ENCODE data around the gene ANGPT4.

ANGPT4 gene

GRCh38 chr20:826695-827323 is 89.3 kb downstream of the ANGPT4 start:
- DNase-seq (ENCODE audit: insufficient read length, low spot score) (no peak), FAIRE-seq (no peak)
- TF ChIP-seq POLR2AphosphoS5 (IDR thresholded peaks at IDR 0.05; ENCODE audit: low read depth, low read length) (no peak), PAX5 (IDR thresholded peaks at IDR 0.05; ENCODE audit: insufficient read depth, low read length, severe bottlenecking) (no peak), POLR2A (IDR thresholded peaks at IDR 0.05; ENCODE audit: low read depth, low read length) (no peak), POU2F2 (IDR thresholded peaks at IDR 0.05; ENCODE audit: low read depth, low read length) (no peak), TAF1 (IDR thresholded peaks at IDR 0.05; ENCODE audit: low read depth, low read length) (no peak), SPI1 (IDR thresholded peaks at IDR 0.05; ENCODE audit: low read depth, low read length) (no peak)

- no peak for TF ChIP-seq PAX5 (IDR thresholded peaks at IDR 0.05; ENCODE audit: insufficient read depth, low read length, severe bottlenecking)
- TF ChIP-seq TAF1 (IDR thresholded peaks at IDR 0.05; ENCODE audit: low read depth, low read length) = no peak
- TF ChIP-seq SPI1 (IDR thresholded peaks at IDR 0.05; ENCODE audit: low read depth, low read length) = no peak
- TF ChIP-seq POLR2A (IDR thresholded peaks at IDR 0.05; ENCODE audit: low read depth, low read length) = no peak
- TF ChIP-seq POLR2AphosphoS5 (IDR thresholded peaks at IDR 0.05; ENCODE audit: low read depth, low read length) = no peak
- TF ChIP-seq POU2F2 (IDR thresholded peaks at IDR 0.05; ENCODE audit: low read depth, low read length) = no peak
- no peak for DNase-seq (ENCODE audit: insufficient read length, low spot score)
- no peak for FAIRE-seq
These were observed 90.3 kb downstream of the ANGPT4 start for GRCh38 chr20:825710-826421.

- FAIRE-seq = no peak
These were observed 91.2 kb downstream of the ANGPT4 start for GRCh38 chr20:824916-825315.

GRCh38 chr20:824490-824889 is 91.6 kb downstream of the ANGPT4 start:
- TF ChIP-seq POLR2AphosphoS5 (IDR thresholded peaks at IDR 0.05; ENCODE audit: low read depth, low read length) (no peak), PAX5 (IDR thresholded peaks at IDR 0.05; ENCODE audit: insufficient read depth, low read length, severe bottlenecking) (no peak), POLR2A (IDR thresholded peaks at IDR 0.05; ENCODE audit: low read depth, low read length) (no peak), POU2F2 (IDR thresholded peaks at IDR 0.05; ENCODE audit: low read depth, low read length) (no peak), TAF1 (IDR thresholded peaks at IDR 0.05; ENCODE audit: low read depth, low read length) (no peak), SPI1 (IDR thresholded peaks at IDR 0.05; ENCODE audit: low read depth, low read length) (no peak)
- DNase-seq (ENCODE audit: insufficient read length, low spot score) = no peak
- no peak for FAIRE-seq

More at GRCh38 chr20:824916-825315, 91.2 kb downstream of the ANGPT4 start:
- TF ChIP-seq SPI1 (IDR thresholded peaks at IDR 0.05; ENCODE audit: low read depth, low read length) (no peak), POLR2AphosphoS5 (IDR thresholded peaks at IDR 0.05; ENCODE audit: low read depth, low read length) (no peak), TAF1 (IDR thresholded peaks at IDR 0.05; ENCODE audit: low read depth, low read length) (no peak)
- DNase-seq (ENCODE audit: insufficient read length, low spot score) = no peak

- no peak for FAIRE-seq
- DNase-seq (ENCODE audit: insufficient read length, low spot score) = no peak
- TF ChIP-seq POLR2AphosphoS5 (IDR thresholded peaks at IDR 0.05; ENCODE audit: low read depth, low read length) (no peak), TAF1 (IDR thresholded peaks at IDR 0.05; ENCODE audit: low read depth, low read length) (no peak), POLR2A (IDR thresholded peaks at IDR 0.05; ENCODE audit: low read depth, low read length) (no peak), PAX5 (IDR thresholded peaks at IDR 0.05; ENCODE audit: insufficient read depth, low read length, severe bottlenecking) (no peak), SPI1 (IDR thresholded peaks at IDR 0.05; ENCODE audit: low read depth, low read length) (no peak), POU2F2 (IDR thresholded peaks at IDR 0.05; ENCODE audit: low read depth, low read length) (no peak)
These were observed 92.6 kb downstream of the ANGPT4 start for GRCh38 chr20:823574-823902.

GRCh38 chr20:822651-823573 is 93.2 kb downstream of the ANGPT4 start:
- TF ChIP-seq PAX5 (IDR thresholded peaks at IDR 0.05; ENCODE audit: insufficient read depth, low read length, severe bottlenecking) (no peak), TAF1 (IDR thresholded peaks at IDR 0.05; ENCODE audit: low read depth, low read length) (no peak), POLR2AphosphoS5 (IDR thresholded peaks at IDR 0.05; ENCODE audit: low read depth, low read length) (no peak), POU2F2 (IDR thresholded peaks at IDR 0.05; ENCODE audit: low read depth, low read length) (no peak), SPI1 (IDR thresholded peaks at IDR 0.05; ENCODE audit: low read depth, low read length) (no peak), POLR2A (IDR thresholded peaks at IDR 0.05; ENCODE audit: low read depth, low read length) (no peak)
- FAIRE-seq (no peak), DNase-seq (ENCODE audit: insufficient read length, low spot score) (no peak)

GRCh38 chr20:821731-822065 is 94.4 kb downstream of the ANGPT4 start:
- FAIRE-seq (no peak), DNase-seq (ENCODE audit: insufficient read length, low spot score) (no peak)
- no peak for TF ChIP-seq TAF1 (IDR thresholded peaks at IDR 0.05; ENCODE audit: low read depth, low read length)
- TF ChIP-seq POLR2AphosphoS5 (IDR thresholded peaks at IDR 0.05; ENCODE audit: low read depth, low read length) = no peak
- no peak for TF ChIP-seq POU2F2 (IDR thresholded peaks at IDR 0.05; ENCODE audit: low read depth, low read length)
- no peak for TF ChIP-seq POLR2A (IDR thresholded peaks at IDR 0.05; ENCODE audit: low read depth, low read length)
- no peak for TF ChIP-seq PAX5 (IDR thresholded peaks at IDR 0.05; ENCODE audit: insufficient read depth, low read length, severe bottlenecking)
- no peak for TF ChIP-seq SPI1 (IDR thresholded peaks at IDR 0.05; ENCODE audit: low read depth, low read length)

GRCh38 chr20:821046-821730 is 94.9 kb downstream of the ANGPT4 start:
- no peak for FAIRE-seq
- no peak for TF ChIP-seq POU2F2 (IDR thresholded peaks at IDR 0.05; ENCODE audit: low read depth, low read length)
- no peak for TF ChIP-seq POLR2AphosphoS5 (IDR thresholded peaks at IDR 0.05; ENCODE audit: low read depth, low read length)
- no peak for TF ChIP-seq SPI1 (IDR thresholded peaks at IDR 0.05; ENCODE audit: low read depth, low read length)
- TF ChIP-seq POLR2A (IDR thresholded peaks at IDR 0.05; ENCODE audit: low read depth, low read length) = no peak
- no peak for TF ChIP-seq TAF1 (IDR thresholded peaks at IDR 0.05; ENCODE audit: low read depth, low read length)
- no peak for TF ChIP-seq PAX5 (IDR thresholded peaks at IDR 0.05; ENCODE audit: insufficient read depth, low read length, severe bottlenecking)

More at GRCh38 chr20:821046-821730, 94.9 kb downstream of the ANGPT4 start:
- DNase-seq (ENCODE audit: insufficient read length, low spot score) = no peak
